BJ (cell line): ENCODE results near the gene PRXL2B. TPM values are rescaled to one million over a fixed set of nuclear protein-coding genes. Genes with fewer than 3 reads are reported as not detected.

Experiments used
- CTCF ChIA-PET: fragments of 350-600 bp; formaldehyde crosslinking; extraction: SDS; loops from one replicate; lab custom pipeline; 2021; ENCODE audit warnings: antibody characterized with exemption, inconsistent platforms; lab: Yijun Ruan, JAX
- POLR2A ChIA-PET: fragments of 300-600 bp; sonication (Branson Sonifier 250); formaldehyde crosslinking; extraction: SDS; loops from one replicate; lab custom pipeline; 2021; ENCODE audit warnings: antibody characterized with exemption; lab: Charles Lee
- DNase-seq: peaks from one replicate; pipeline ENCODE4 v3.0.0-alpha.2; 2011; ENCODE audit warnings: low read depth
- H3K27me3 ChIP-seq: 2 replicates; pipeline ENCODE4 v1.6.0; 2011; ENCODE audit warnings: low read length; ENCODE audit not compliant: control insufficient read depth, insufficient read depth
- H3K36me3 ChIP-seq: 2 replicates; pipeline ENCODE4 v1.5.1; 2011; ENCODE audit warnings: low read length; ENCODE audit not compliant: control insufficient read depth, insufficient read depth
- H3K4me3 ChIP-seq: 2 replicates; pipeline ENCODE4 v1.5.1; 2011; ENCODE audit warnings: low read depth, mild to moderate bottlenecking, control low read depth, low read length
- polyA plus RNA-seq: library from polyadenylated mRNA; depleted of rRNA; stranded (reverse); fragments of >200 nt; gene quantifications from 2 replicates; pipeline ENCODE4 v1.2.3, GENCODE V29; 2011
- TF ChIP-seq, protein P1 (sequence below): IDR thresholded peaks from 2 replicates; pipeline ENCODE4 v1.5.1; 2011; ENCODE audit warnings: low read depth, mild to moderate bottlenecking, control low read depth, inconsistent platforms, low read length, moderate library complexity; ENCODE audit not compliant: insufficient read depth

The PRXL2B gene
- polyA plus RNA-seq, 1 experiment = 16.1 TPM

- Histone ChIP-seq H3K4me3 (no peak overlapping the region), H3K27me3 (no peaks in the 10 kb centered on the region), H3K36me3 (peaks cover 2% of the 10 kb centered on the region; the same call in 1 of the 2 replicates)
- TF ChIP-seq, protein P1, sequence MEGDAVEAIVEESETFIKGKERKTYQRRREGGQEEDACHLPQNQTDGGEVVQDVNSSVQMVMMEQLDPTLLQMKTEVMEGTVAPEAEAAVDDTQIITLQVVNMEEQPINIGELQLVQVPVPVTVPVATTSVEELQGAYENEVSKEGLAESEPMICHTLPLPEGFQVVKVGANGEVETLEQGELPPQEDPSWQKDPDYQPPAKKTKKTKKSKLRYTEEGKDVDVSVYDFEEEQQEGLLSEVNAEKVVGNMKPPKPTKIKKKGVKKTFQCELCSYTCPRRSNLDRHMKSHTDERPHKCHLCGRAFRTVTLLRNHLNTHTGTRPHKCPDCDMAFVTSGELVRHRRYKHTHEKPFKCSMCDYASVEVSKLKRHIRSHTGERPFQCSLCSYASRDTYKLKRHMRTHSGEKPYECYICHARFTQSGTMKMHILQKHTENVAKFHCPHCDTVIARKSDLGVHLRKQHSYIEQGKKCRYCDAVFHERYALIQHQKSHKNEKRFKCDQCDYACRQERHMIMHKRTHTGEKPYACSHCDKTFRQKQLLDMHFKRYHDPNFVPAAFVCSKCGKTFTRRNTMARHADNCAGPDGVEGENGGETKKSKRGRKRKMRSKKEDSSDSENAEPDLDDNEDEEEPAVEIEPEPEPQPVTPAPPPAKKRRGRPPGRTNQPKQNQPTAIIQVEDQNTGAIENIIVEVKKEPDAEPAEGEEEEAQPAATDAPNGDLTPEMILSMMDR = no peak
- POLR2A ChIA-PET = no interaction called here
- DNase-seq = no peak
- CTCF ChIA-PET = no interaction called here
Measured at GRCh38 chr1:2592672-2593071, 6.1 kb downstream of the PRXL2B start.

GRCh38 chr1:2593251-2593878, 6.8 kb downstream of the PRXL2B start:
- ChIA-PET POLR2A (no interaction called here), CTCF (interaction anchor here (0.6 kb wide), 1 partner anchor 43 kb away, joined by 3 read pairs; no protein-coding TSS in a partner anchor)
- H3K27me3 ChIP-seq = no peaks in the 10 kb centered on the region
- peaks cover 2% of the 10 kb centered on the region; the same call in 1 of the 2 replicates for H3K36me3 ChIP-seq
- H3K4me3 ChIP-seq = no peak overlapping the region
- no peak for DNase-seq
- TF ChIP-seq, protein P1 = no peak

DNA sequence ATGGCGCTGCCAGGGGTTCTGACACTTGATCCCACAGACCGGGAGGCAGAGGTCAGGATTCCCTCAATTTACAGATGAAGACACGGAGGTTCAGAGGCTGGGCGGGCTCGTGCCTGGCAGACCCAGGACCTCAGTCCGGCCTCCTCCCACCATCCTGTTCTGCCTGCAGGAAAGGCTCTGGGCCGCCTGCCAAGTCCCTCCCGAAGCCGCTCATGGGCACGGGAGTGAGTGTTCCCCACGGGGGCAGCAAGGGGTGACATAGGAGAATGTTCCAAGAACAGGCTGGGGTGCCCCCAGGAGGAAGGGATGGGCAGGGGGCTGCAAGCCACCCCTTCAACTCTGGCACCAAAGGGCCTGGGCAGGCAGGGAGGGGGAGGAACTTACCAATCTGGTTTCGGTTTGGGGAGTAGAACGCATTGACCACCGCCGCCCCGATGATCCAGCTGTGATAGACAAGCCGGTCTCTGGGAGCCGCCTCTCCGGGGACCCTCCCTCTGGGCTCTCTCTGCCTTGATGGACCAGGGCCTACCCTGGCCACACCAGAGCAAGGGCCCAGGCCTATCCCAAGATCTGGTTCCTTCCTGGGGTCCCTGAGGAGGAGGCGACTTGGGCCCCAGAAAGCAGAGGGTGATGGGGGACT, 7.5 kb downstream of the PRXL2B start:
- DNase-seq = no peak
- H3K4me3 ChIP-seq = no peak overlapping the region
- CTCF ChIA-PET = no interaction called here
- POLR2A ChIA-PET = no interaction called here
- TF ChIP-seq, protein P1 = no peak
- H3K27me3 ChIP-seq = no peaks in the 10 kb centered on the region
- peaks cover under 1% of the 10 kb centered on the region; the same call in 1 of the 2 replicates for H3K36me3 ChIP-seq

DNA sequence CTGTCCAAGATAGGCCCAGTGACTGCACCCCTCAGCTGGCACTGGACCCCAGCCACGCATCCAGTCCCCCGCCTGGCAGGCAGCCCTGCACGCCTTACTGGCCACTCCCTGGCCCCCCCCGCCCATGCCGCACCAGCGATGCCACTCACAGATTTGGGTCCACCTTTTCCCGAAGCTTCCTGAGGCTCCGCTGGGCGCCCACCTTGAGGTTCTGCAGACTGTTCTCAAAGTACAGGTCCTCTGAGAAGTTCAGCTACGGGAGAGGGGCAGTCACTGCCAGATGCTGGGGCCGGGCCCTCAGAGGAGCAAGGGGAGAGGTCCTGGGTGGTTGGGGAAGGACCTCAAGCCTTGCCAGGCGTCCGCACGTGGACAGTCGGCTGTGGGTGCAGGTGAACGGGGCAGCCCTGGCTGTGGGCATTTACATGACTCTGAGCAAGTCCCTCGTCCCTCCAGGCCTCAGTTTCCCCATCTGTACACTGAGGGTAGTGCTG, 8.1 kb downstream of the PRXL2B start:
- TF ChIP-seq, protein P1 = no peak
- Histone ChIP-seq H3K36me3 (no peaks in the 10 kb centered on the region), H3K4me3 (no peak overlapping the region), H3K27me3 (no peaks in the 10 kb centered on the region)
- ChIA-PET POLR2A (no interaction called here), CTCF (no interaction called here)
- no peak for DNase-seq

DNA sequence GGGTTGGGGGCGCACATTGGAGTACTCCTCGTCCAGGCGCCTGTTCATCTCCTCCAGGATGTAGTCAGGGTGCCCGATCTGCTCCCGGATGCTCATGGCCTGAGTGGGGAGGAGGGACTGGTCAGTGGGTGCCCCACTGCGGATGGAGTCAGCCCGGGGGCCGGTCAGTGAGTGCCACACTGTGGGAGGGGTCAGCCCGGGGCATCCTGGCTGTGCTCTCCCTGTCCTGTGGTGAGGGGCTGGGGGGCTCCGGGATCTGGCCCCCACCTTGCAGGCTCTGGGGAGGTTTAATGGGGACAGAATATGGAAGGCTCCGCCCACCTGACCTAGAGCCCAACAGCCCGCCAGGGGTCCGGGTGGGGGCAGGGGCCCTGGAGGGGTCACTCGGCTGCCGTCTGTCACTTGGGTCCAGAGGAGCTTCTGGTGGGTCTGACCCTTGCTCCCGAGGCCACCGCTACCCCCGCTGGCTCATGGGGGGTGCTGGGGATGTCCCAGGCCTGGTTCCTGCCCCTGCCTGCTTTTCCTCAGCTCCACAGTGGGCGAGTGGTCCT, 8.8 kb downstream of the PRXL2B start:
- ChIA-PET CTCF (no interaction called here), POLR2A (no interaction called here)
- TF ChIP-seq, protein P1 = no peak

More for the DNA sequence above, 8.8 kb downstream of the PRXL2B start:
- H3K4me3 ChIP-seq = no peak overlapping the region
- DNase-seq = no peak
- no peaks in the 10 kb centered on the region for H3K36me3 ChIP-seq
- no peaks in the 10 kb centered on the region for H3K27me3 ChIP-seq
